Spleen (tissue), 11 donors: ENCODE measurements around the gene FAM234B. TPM values are rescaled to one million over a fixed set of nuclear protein-coding genes. Genes with fewer than 3 reads are reported as not detected.
A peak's percentile ranks its signal among the peaks of the same experiment; 100 is the strongest.

ENCODE experiments used
- DNase-seq: peaks from one replicate; pipeline ENCODE4 v3.0.0-alpha.2; 2020
- H3K27ac ChIP-seq, 8 donors: fragments of 200-600 bp; sonication (generic) in 7 of 8; 1 replicate in 4 of 8; 2 replicates in 4 of 8; pipeline versions ENCODE4 v1.5.0 to v1.8.0; 2016 to 2021; ENCODE audit warnings: inconsistent platforms in 4 of 8, mild to moderate bottlenecking in 4 of 8, moderate library complexity in 1 of 8
- H3K27me3 ChIP-seq, 7 donors: fragments of 200-600 bp; sonication (generic) in 6 of 7; replicated peaks in 1 of 7; 1 replicate in 4 of 7; 2 replicates in 3 of 7; pipeline versions ENCODE4 v1.5.0 to v1.8.0; 2016 to 2021; ENCODE audit warnings: inconsistent platforms in 3 of 7, mild to moderate bottlenecking in 1 of 7
- H3K36me3 ChIP-seq, 6 donors: fragments of 200-600 bp; sonication (generic) in 5 of 6; 1 replicate in 4 of 6; 2 replicates in 2 of 6; pipeline versions ENCODE4 v1.5.0 to v1.8.0; 2016 to 2021; ENCODE audit warnings: inconsistent platforms in 2 of 6
- H3K4me1 ChIP-seq, 6 donors: fragments of 200-600 bp; sonication (generic) in 5 of 6; 1 replicate in 3 of 6; 2 replicates in 3 of 6; pipeline versions ENCODE4 v1.5.0 to v1.8.0; 2016 to 2021; ENCODE audit warnings: inconsistent platforms in 3 of 6
- H3K4me3 ChIP-seq, 8 donors: fragments of 200-600 bp; sonication (generic) in 7 of 8; 1 replicate in 4 of 8; 2 replicates in 4 of 8; pipeline versions ENCODE4 v1.5.0 to v1.8.0; 2016 to 2021; ENCODE audit warnings: inconsistent platforms in 4 of 8, mild to moderate bottlenecking in 4 of 8, moderate library complexity in 2 of 8
- H3K9me3 ChIP-seq, 8 donors: fragments of 200-600 bp; sonication (generic) in 7 of 8; 1 replicate in 4 of 8; 2 replicates in 4 of 8; pipeline versions ENCODE4 v1.5.0 to v1.8.0; 2016 to 2021; ENCODE audit warnings: inconsistent platforms in 4 of 8
- POLR2A ChIP-seq, 3 donors: fragments of 450-650 bp; IDR thresholded peaks; one replicate each; pipeline ENCODE4 v1.5.1; 2017; ENCODE audit warnings: antibody characterized with exemption in 3 of 3, mild to moderate bottlenecking in 1 of 3
- POLR2AphosphoS5 ChIP-seq, 3 donors: sonication (generic); formaldehyde crosslinking; IDR thresholded peaks; one replicate each; pipeline ENCODE4 v1.5.1; 2017; ENCODE audit warnings: antibody characterized with exemption in 3 of 3
- WGBS, 5 donors: extraction: QIAGEN DNeasy Blood & Tissue Kit in 3 of 5; methylation state at CpG; one replicate each; pipeline versions ENCODE4 v1.1.5 to v1.1.7; 2013 to 2018; 5-methylcytosine and 5-hydroxymethylcytosine counted together
- intact Hi-C: fragments of 100-400 bp; cut with DNase I; formaldehyde crosslinking; loops from one replicate; pipeline ENCODE4 v1.15.0; 2023; ENCODE audit warnings: low total_unique reads
- polyA plus RNA-seq, 3 donors: library from polyadenylated mRNA; stranded (reverse); fragments of 200-250 nt; gene quantifications; one replicate each; pipeline ENCODE4 v1.2.1, GENCODE V29; 2013
- total RNA-seq, 7 donors: library from RNA; depleted of rRNA in 3 of 7; stranded (reverse); fragments of >200 nt in 3 of 7; fragmentation: NEBNext Ultra II Directional in 4 of 7; extraction: Animal tissue kit (Norgen Biotek cat#: 25700) in 4 of 7; gene quantifications; one replicate each; pipeline versions ENCODE4 v1.1.0 to v1.2.1, GENCODE V29; 2016 to 2021
- TF ChIP-seq, protein P1 (sequence below), 11 experiments: fragments of 200-600 bp in 7 of 11; fragments of 450-650 bp in 4 of 11; sonication (generic) in 4 of 11; IDR thresholded peaks in 8 of 11; conservative IDR thresholded peaks in 3 of 11; 1 replicate in 7 of 11; 2 replicates in 4 of 11; pipeline versions ENCODE4 v1.4.0 to v1.8.0; 2016 to 2021; ENCODE audit warnings: antibody characterized with exemption in 11 of 11, inconsistent platforms in 4 of 11, mild to moderate bottlenecking in 1 of 11
- donor health status: healthy with polysubstance abuse.
- donor health status: DM: no; HTN: no; CAD: no; lungs with moderate emphysema.
- donor health status: DM: no; HTN: no; CAD: no.
- donor health status: Bipolar disorder and iron deficiency.
- donor health status: healthy.
- donor health status: DM: no; HTN: no; CAD: no.
- donor health status: DM: yes; HTN: yes; CAD: no.

Gene FAM234B
- total and polyA plus RNA-seq, 10 donors, result 0.59 to 8.2 (median 6.2) TPM

DNA sequence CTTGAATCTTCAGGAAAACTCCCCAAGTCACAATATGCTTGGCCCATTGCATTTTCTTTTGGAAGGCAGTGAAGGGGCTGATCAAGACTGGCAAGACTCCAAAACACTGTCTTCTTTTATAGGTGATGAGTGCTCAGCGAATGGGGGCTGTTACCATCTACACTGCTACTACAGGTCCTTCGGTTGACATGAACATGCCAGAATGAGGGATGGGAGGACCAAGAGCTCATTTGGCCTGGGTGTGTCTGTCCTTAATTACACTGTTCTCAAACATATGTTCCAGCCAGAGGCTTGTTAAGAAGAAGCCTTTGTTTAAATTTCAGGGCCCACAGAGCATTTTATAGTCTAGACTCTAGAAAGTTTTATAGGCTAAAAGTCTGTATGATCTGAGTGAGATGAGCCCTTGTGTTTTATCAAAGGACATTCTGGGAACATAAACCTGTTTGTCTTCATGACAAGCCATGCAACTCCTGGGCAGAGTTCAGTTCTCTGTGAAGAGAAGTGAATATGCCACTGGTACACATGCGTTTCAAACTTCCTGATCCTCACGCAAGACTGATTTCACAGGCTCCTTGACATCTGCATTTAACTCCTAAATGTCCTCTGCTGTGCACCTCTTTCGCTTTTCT, 4.7 kb upstream of the FAM234B start:
- intact Hi-C loops, result no loop called here
- no peak for DNase-seq
- 58 to 68% (median 63%) methylated on average over 5 of the region's 5 CpGs for WGBS, 5 donors
- H3K9me3 ChIP-seq, result no peaks in the 10 kb centered on the region
- H3K27ac ChIP-seq, result no peak overlapping the region
- no peak overlapping the region for H3K4me3 ChIP-seq
- no peak for TF ChIP-seq POLR2A (IDR thresholded peaks at IDR 0.05)
- TF ChIP-seq, protein P1, sequence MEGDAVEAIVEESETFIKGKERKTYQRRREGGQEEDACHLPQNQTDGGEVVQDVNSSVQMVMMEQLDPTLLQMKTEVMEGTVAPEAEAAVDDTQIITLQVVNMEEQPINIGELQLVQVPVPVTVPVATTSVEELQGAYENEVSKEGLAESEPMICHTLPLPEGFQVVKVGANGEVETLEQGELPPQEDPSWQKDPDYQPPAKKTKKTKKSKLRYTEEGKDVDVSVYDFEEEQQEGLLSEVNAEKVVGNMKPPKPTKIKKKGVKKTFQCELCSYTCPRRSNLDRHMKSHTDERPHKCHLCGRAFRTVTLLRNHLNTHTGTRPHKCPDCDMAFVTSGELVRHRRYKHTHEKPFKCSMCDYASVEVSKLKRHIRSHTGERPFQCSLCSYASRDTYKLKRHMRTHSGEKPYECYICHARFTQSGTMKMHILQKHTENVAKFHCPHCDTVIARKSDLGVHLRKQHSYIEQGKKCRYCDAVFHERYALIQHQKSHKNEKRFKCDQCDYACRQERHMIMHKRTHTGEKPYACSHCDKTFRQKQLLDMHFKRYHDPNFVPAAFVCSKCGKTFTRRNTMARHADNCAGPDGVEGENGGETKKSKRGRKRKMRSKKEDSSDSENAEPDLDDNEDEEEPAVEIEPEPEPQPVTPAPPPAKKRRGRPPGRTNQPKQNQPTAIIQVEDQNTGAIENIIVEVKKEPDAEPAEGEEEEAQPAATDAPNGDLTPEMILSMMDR (IDR thresholded peaks at IDR 0.05 in 8 of 11, conservative IDR thresholded peaks at IDR 0.05 in 3 of 11), result no peak
- TF ChIP-seq POLR2AphosphoS5 (IDR thresholded peaks at IDR 0.05), result no peak
- peaks cover 0 to 19% (median 2%) of the 10 kb centered on the region in 6 donors for H3K4me1 ChIP-seq
- no peaks in the 10 kb centered on the region for H3K27me3 ChIP-seq
- no peaks in the 10 kb centered on the region for H3K36me3 ChIP-seq

- no peaks in the 10 kb centered on the region for H3K9me3 ChIP-seq
- no peak for DNase-seq
- H3K4me3 ChIP-seq, result no peak overlapping the region
- 87 to 97% (median 95%) methylated on average over 2 of the region's 2 CpGs for WGBS, 5 donors
- no peaks in the 10 kb centered on the region for H3K36me3 ChIP-seq
- no peak for TF ChIP-seq POLR2A (IDR thresholded peaks at IDR 0.05)
- TF ChIP-seq, protein P1 (IDR thresholded peaks at IDR 0.05 in 8 of 11, conservative IDR thresholded peaks at IDR 0.05 in 3 of 11), result no peak
- TF ChIP-seq POLR2AphosphoS5 (IDR thresholded peaks at IDR 0.05), result no peak
- H3K4me1 ChIP-seq, result peaks cover 0 to 36% (median 12%) of the 10 kb centered on the region in 6 donors
- no peak overlapping the region for H3K27ac ChIP-seq
- H3K27me3 ChIP-seq, result no peaks in the 10 kb centered on the region
- intact Hi-C loops, result no loop called here
Measured at GRCh38 chr12:13041224-13041623, 3.0 kb upstream of the FAM234B start.

- Histone ChIP-seq H3K9me3 (no peaks in the 10 kb centered on the region), H3K27ac (no peak overlapping the region), H3K36me3 (no peaks in the 10 kb centered on the region), H3K4me1 (peaks cover 0 to 36% (median 12%) of the 10 kb centered on the region in 6 donors), H3K27me3 (no peaks in the 10 kb centered on the region), H3K4me3 (no peak overlapping the region)
- DNase-seq, result no peak
- TF ChIP-seq, protein P1 (IDR thresholded peaks at IDR 0.05 in 8 of 11, conservative IDR thresholded peaks at IDR 0.05 in 3 of 11), result no peak
- TF ChIP-seq POLR2A (IDR thresholded peaks at IDR 0.05) (no peak), POLR2AphosphoS5 (IDR thresholded peaks at IDR 0.05) (no peak)
- intact Hi-C loops, result no loop called here
- 86 to 96% (median 92%) methylated on average over 4 of the region's 4 CpGs for WGBS, 5 donors
Measured at GRCh38 chr12:13042666-13043230, 1.4 kb upstream of the FAM234B start.

GRCh38 chr12:13044906-13045299, 722 bp downstream of the FAM234B start:
- Histone ChIP-seq H3K27me3 (no peaks in the 10 kb centered on the region), H3K4me3 (peak overlapping the region; percentile 94 to 99 (median 94)), H3K27ac (peak overlapping the region in 3 of 8 donors; percentile 52 to 77 (median 72)), H3K36me3 (no peaks in the 10 kb centered on the region), H3K4me1 (peaks cover 0 to 28% (median 12%) of the 10 kb centered on the region in 6 donors), H3K9me3 (no peaks in the 10 kb centered on the region)
- 12 to 26% (median 16%) methylated on average over 5 of the region's 5 CpGs for whole genome bisulfite sequencing, 5 donors
- intact Hi-C loops, result no loop called here
- no peak for DNase-seq
- TF ChIP-seq POLR2A (IDR thresholded peaks at IDR 0.05) (no peak), POLR2AphosphoS5 (IDR thresholded peaks at IDR 0.05) (no peak)
- TF ChIP-seq, protein P1 (IDR thresholded peaks at IDR 0.05 in 8 of 11, conservative IDR thresholded peaks at IDR 0.05 in 3 of 11), result no peak
